ENCODE data around the gene MSRB1.

DNA sequence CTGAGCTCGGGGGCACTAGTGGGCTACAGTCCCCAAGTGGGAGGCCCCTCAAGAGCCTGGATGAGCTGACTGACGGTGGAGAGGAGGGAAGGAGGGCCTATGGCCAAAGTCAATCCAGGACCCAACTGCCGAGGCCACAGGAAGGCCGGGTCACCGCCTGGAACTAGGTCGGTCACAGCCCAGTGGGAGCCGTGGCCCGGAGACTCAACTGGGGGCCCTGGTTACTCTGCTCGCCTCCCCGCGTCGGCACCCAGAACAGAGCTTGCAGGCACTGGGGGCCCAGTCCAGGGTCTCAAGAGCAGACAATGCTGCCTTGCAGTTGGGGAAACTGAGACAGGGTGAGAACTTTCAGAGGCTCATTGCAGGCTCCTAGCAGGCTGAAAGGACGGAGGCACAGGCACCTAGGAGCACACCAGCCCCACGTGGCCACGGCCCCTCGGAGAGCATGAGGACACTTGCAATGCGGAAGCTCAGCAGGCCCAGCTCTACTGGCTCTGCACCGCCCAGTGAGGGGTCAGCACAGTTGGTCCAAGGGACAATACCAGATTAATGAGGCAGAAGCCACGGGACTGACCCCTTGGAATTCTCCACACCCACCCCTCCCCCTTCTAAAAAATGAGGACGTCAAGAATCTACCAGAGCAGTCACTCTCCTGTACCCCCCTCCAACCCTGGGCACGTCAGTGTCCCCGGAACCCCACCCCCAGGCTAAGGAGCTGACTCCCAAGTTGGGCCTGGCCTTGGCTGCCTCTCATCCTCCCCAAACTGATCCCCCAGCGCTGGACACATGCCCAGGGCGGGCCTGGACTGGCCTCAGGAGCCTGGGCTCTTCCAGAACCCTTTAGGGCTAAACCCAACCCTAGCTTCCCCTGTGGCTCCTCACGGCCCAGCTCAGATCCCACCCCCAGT is 27.0 kb downstream of the MSRB1 start:
- TF ChIP-seq CTCF (IDR thresholded peaks at IDR 0.05) (no peak), EP300 (IDR thresholded peaks at IDR 0.05) (no peak), POLR2A (IDR thresholded peaks at IDR 0.05) (no peak)

All from ovary (tissue), 3 donors.